T follicular helper cell (primary cell): ENCODE measurements around the gene GCK.

ENCODE experiments used
- DNase-seq: peaks from one replicate; pipeline ENCODE4 v3.0.0-alpha.2; 2020; ENCODE audit warnings: low read depth

The GCK gene

GRCh38 chr7:44104860-44105771 lies 84.1 kb downstream of the GCK start:
- no peak for DNase-seq

DNA sequence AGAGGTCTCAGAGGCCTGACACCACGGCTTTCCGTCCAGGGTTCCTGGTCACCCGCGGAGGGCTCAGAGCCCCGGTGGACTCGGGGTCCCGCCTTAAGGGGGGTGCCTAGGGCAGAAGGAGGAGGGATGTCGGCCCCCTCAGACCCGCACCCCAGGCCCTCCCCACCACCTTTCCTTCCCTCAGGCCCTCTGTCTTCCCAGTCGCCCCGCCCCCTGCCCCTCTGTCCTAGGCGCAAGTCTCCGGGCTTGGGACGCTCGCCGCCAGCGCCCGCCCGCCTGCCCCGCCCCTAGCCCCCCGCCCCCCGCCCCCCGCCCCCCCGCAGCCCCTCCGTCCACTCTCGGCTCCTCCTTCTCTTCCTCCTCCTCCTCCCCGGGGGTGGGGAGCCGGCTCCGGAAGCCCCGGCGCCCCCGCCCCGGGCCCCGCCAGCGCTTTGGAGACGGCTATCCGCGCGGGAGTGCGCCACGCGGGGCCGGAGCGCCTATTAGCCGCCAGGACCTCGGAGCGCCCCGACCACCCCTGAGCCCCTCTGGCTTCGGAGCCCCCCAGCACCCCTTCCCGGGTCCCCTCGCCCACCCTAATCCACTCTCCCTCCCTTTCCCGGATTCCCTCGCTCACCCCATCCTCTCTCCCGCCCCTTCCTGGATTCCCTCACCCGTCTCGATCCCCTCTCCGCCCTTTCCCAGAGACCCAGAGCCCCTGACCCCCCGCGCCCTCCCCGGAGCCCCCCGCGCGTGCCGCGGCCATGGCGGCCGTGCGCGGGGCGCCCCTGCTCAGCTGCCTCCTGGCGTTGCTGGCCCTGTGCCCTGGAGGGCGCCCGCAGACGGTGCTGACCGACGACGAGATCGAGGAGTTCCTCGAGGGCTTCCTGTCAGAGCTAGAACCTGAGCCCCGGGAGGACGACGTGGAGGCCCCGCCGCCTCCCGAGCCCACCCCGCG lies 85.0 kb downstream of the GCK start, which contains the start of gene AEBP1:
Gene AEBP1, plus strand, starts transcription at position 423 of the 937 bp plus-strand sequence. Its CDS starts 321 bp downstream, at position 744.
- DNase-seq = no peak

GRCh38 chr7:44103566-44103922 lies 85.7 kb downstream of the GCK start:
- no peak for DNase-seq

DNA sequence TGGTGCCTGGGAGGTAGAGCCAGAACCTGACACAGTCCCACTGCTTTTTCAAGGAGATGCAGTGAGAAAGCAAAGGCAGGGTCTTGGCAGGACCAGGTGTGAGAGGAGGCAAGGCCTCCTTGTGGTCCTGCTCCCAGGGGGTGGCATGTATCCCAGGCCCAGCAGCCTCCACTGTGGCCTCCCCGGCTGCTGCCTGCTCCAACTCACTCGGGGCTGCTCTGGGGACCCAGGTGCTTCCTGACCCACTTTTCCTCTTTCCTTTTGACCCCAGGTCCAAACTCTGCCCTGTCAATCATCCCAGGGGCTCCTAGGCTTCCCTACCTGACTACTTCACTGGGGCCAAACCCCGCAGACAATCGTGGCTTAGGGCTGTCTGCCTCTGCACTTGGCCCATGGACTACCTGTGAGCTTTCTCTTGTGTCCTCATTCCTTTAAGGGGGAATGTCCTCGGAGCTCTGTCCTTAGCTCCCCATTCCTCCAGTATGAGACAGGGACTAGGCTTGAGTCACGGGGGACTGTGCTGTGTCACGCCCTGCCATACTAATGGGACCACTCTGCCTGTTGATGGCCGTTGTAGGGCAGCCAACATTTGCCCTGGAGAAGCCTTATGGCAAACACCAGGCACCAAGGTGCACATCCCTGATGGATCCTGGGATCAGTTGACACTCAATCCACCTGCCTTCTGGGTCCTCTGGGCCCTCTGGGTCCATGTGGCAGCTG lies 86.2 kb downstream of the GCK start:
- no peak for DNase-seq

- DNase-seq = no peak
These were observed 87.0 kb downstream of the GCK start for GRCh38 chr7:44101966-44102845.

- no peak for DNase-seq
These were observed 87.8 kb downstream of the GCK start for GRCh38 chr7:44101303-44101965.

DNA sequence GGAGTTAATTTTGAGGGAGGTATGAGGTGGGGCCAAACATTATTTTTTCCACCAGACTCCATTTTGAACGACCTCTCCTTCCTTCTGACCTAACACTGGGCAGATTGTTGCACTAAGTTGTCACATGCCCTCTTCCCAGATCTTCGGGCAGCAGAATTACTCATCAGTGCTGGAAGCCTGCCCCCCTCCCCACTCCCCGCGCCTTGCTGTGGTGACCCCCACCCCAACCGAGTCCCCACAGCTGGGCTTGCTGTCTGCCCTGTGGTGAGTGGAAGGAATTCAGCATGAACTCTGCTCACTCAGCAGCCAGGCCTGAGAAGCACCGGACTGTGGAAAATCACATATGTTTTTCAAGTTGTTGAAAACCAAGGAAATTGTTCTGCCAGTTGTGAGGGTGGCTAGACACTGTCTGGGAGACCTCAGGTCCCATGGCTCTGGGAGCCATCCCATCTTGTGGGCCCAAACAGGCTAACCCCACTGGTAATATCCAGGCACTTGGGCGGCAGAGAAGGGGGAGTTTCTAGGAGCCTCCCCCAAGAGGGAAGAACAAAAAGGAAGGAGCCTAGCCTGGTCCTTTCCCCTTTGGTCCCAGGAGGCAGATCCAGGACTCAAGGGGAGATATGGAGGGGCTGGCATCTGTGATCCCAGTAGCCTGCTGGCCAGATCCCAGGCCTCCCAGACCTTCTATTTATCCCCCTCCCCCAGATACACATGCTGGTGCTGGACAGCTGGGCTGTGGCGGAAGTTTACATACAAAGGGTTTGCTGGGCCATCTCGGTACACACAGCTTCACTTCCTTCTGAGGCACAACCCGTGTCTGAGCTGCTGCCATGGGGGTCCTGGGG lies 88.6 kb downstream of the GCK start:
- DNase-seq = no peak

- no peak for DNase-seq
These were observed 89.6 kb downstream of the GCK start for GRCh38 chr7:44099669-44100068.

DNA sequence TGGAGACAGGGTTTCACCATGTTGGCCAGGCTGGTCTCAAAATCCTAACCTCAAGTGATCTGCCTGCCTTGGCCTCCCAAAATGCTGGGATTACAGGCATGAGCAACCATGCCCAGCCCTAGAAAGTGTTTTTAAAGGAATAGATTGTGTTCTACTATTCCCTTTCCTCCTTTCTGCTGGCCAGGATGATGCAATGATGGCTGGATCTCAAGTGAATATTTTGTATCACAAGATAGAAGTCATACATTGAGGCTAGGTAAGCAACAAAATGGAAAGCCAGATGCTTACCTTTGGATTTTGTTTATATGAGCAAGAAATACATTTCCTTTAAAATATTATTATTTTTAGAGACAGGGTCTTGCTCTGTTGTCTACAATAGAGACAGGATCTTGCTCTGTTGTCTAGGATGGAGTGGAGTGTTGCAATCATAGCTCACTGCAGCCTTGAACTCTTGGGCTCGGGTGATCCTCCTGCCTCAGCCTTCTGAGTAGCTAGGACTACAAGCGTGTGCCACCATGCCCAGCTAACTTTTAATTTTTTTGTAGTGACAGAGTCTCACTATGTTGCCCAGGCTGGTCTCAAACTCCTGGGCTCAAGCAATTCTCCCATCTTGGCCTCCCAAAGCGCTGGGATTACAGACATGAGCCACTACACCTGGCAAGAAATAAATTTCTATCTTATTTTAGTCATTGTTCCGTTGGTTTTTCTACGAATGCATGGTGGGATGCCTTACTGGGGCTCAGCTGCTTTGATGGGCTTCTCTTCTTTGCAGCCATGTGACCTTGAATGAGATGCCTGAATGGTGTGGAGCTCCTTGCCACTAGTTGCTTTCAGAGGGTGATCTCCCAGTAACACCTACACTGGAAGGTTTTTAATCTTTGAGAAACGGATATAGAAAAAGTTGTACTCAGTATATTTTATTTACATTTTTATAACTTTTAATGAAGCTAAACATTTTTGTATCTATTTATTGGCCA lies 90.9 kb downstream of the GCK start:
- no peak for DNase-seq

GRCh38 chr7:44097064-44097932 lies 91.9 kb downstream of the GCK start:
- DNase-seq = no peak

GRCh38 chr7:44096326-44096881 lies 92.8 kb downstream of the GCK start:
- DNase-seq = no peak

DNA sequence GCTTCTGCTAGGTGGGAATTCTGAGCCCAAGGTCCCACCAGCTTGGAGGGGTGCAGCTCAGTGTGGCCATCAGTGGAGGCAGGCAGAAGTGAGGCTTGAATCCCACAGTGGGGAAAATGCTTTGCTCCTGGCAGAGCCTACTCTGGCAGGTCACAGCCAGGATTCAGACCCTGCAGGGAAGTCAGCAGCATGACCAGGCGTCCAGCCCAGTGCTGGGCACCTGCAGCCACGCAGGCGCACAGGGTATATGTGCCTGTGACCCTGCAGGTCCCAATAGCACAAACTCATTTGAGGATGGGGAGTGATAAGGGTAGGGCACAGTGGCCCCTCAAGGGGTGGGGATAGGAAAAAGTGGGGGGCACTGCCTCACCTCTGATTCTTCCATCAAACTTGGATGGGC lies 93.5 kb downstream of the GCK start:
- DNase-seq = no peak

DNA sequence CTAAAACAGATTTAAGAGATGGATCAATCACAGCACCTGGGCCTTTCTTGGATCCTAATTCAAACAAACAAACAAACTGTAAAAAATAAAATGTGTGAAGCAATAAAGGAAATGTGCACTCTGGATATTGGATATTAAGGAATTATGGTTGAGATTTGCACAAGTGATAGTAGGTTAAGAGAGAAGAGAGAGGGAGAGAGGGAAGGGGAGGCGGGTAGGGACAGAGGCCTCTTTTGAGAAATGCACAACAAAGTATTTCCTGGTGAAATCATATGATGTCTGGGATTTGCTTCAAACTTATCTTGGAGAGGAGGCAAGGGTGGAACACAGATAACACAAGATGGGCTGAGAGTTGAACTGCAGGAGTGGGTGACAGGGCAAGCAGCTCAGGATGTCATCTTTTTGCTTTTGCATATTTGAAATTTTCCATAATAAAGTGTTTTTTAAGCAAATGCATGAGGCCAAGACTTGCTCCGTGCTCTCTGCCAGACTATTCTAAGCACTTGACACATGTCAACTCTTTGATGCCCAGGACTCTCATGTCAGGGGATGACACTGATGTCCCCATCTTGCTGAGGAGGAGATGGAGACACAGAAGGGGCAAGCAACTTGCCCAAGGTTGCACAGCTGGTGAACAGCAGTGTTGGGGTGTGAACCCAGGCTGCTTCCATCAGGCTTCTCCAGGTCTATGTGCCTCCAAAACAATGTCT lies 94.2 kb downstream of the GCK start:
- DNase-seq = no peak

GRCh38 chr7:44094365-44094764 lies 94.9 kb downstream of the GCK start:
- DNase-seq = no peak
